Measurements from ENCODE around the gene WARS2.

Gene WARS2

GRCh38 chr1:118997225-118997624, 143.2 kb downstream of the WARS2 start:
- ChIA-PET POLR2A (no interaction called here), CTCF (no interaction called here)
- DNase-seq (ENCODE audit: extremely low spot score), result no peak
- TF ChIP-seq FOXM1 (IDR thresholded peaks at IDR 0.05; ENCODE audit: borderline replicate concordance), result no peak
- no peak for TF ChIP-seq SP1 (IDR thresholded peaks at IDR 0.05)

- ChIA-PET POLR2A (no interaction called here), CTCF (no interaction called here)
- no peak for TF ChIP-seq ARNT (IDR thresholded peaks at IDR 0.05)
- TF ChIP-seq SP1 (IDR thresholded peaks at IDR 0.05), result no peak
- TF ChIP-seq BHLHE40 (IDR thresholded peaks at IDR 0.05; ENCODE audit: borderline replicate concordance), result no peak
- TF ChIP-seq NFRKB (IDR thresholded peaks at IDR 0.05), result no peak
- no peak for TF ChIP-seq ELF4 (IDR thresholded peaks at IDR 0.05)
- DNase-seq (ENCODE audit: extremely low spot score), result no peak
Measured at GRCh38 chr1:118995312-118996016, 145.0 kb downstream of the WARS2 start.

- DNase-seq (ENCODE audit: extremely low spot score), result no peak
- ChIA-PET POLR2A (no interaction called here), CTCF (interaction anchor here (0.5 kb wide), 1 partner anchor 113 kb away, joined by 3 read pairs; no protein-coding TSS in a partner anchor)
- TF ChIP-seq NFRKB (IDR thresholded peaks at IDR 0.05) (no peak), PKNOX1 (IDR thresholded peaks at IDR 0.05) (no peak), FOXM1 (IDR thresholded peaks at IDR 0.05; ENCODE audit: borderline replicate concordance) (no peak), BHLHE40 (IDR thresholded peaks at IDR 0.05; ENCODE audit: borderline replicate concordance) (no peak), ARNT (IDR thresholded peaks at IDR 0.05) (no peak), FOXA1 (IDR thresholded peaks at IDR 0.05) (no peak), SP1 (IDR thresholded peaks at IDR 0.05) (no peak), SUZ12 (IDR thresholded peaks at IDR 0.05) (no peak), CTBP1 (IDR thresholded peaks at IDR 0.05; ENCODE audit: borderline replicate concordance) (no peak), FOXK2 (IDR thresholded peaks at IDR 0.05) (no peak), ELF4 (IDR thresholded peaks at IDR 0.05) (no peak)
Measured at GRCh38 chr1:118993700-118994026, 146.8 kb downstream of the WARS2 start.

GRCh38 chr1:118992868-118993699, 147.4 kb downstream of the WARS2 start:
- DNase-seq (ENCODE audit: extremely low spot score), result no peak
- no peak for TF ChIP-seq SP1 (IDR thresholded peaks at IDR 0.05)
- no peak for TF ChIP-seq BHLHE40 (IDR thresholded peaks at IDR 0.05; ENCODE audit: borderline replicate concordance)
- POLR2A ChIA-PET, result no interaction called here
- CTCF ChIA-PET, result interaction anchor here (0.6 kb wide), 1 partner anchor 916 kb away, joined by 3 read pairs; no protein-coding TSS in a partner anchor

GRCh38 chr1:118992237-118992825, 148.1 kb downstream of the WARS2 start:
- TF ChIP-seq FOXM1 (IDR thresholded peaks at IDR 0.05; ENCODE audit: borderline replicate concordance), result no peak
- no peak for TF ChIP-seq HDGF (IDR thresholded peaks at IDR 0.05; ENCODE audit: borderline replicate concordance)
- no peak for TF ChIP-seq FOXA1 (IDR thresholded peaks at IDR 0.05)
- no peak for TF ChIP-seq SUZ12 (IDR thresholded peaks at IDR 0.05)
- no peak for TF ChIP-seq LEF1 (IDR thresholded peaks at IDR 0.05; ENCODE audit: borderline replicate concordance)
- no peak for TF ChIP-seq ZNF384 (IDR thresholded peaks at IDR 0.05)
- no peak for TF ChIP-seq ELF4 (IDR thresholded peaks at IDR 0.05)
- no peak for TF ChIP-seq NFRKB (IDR thresholded peaks at IDR 0.05)
- no peak for TF ChIP-seq ARNT (IDR thresholded peaks at IDR 0.05)
- no peak for TF ChIP-seq TARDBP (IDR thresholded peaks at IDR 0.05)
- TF ChIP-seq L3MBTL2 (conservative IDR thresholded peaks at IDR 0.05), result no peak
- no peak for TF ChIP-seq FOXK2 (IDR thresholded peaks at IDR 0.05)
- no peak for TF ChIP-seq BHLHE40 (IDR thresholded peaks at IDR 0.05; ENCODE audit: borderline replicate concordance)
- TF ChIP-seq SP1 (IDR thresholded peaks at IDR 0.05), result no peak
- POLR2A ChIA-PET, result no interaction called here
- no peak for DNase-seq (ENCODE audit: extremely low spot score)
- CTCF ChIA-PET, result no interaction called here

GRCh38 chr1:118991448-118991847, 149.0 kb downstream of the WARS2 start:
- TF ChIP-seq FOXA1 (IDR thresholded peaks at IDR 0.05), result no peak
- no peak for TF ChIP-seq L3MBTL2 (conservative IDR thresholded peaks at IDR 0.05)
- no peak for TF ChIP-seq PKNOX1 (IDR thresholded peaks at IDR 0.05)
- no peak for TF ChIP-seq NFRKB (IDR thresholded peaks at IDR 0.05)
- TF ChIP-seq SUZ12 (IDR thresholded peaks at IDR 0.05), result no peak
- TF ChIP-seq FOXK2 (IDR thresholded peaks at IDR 0.05), result no peak
- no peak for TF ChIP-seq SP1 (IDR thresholded peaks at IDR 0.05)
- TF ChIP-seq BHLHE40 (IDR thresholded peaks at IDR 0.05; ENCODE audit: borderline replicate concordance), result no peak
- TF ChIP-seq FOXM1 (IDR thresholded peaks at IDR 0.05; ENCODE audit: borderline replicate concordance), result no peak
- TF ChIP-seq ELF4 (IDR thresholded peaks at IDR 0.05), result no peak
- no peak for TF ChIP-seq ARNT (IDR thresholded peaks at IDR 0.05)
- TF ChIP-seq ZNF384 (IDR thresholded peaks at IDR 0.05), result no peak
- no peak for TF ChIP-seq LEF1 (IDR thresholded peaks at IDR 0.05; ENCODE audit: borderline replicate concordance)
- TF ChIP-seq CTBP1 (IDR thresholded peaks at IDR 0.05; ENCODE audit: borderline replicate concordance), result no peak
- no peak for TF ChIP-seq HDGF (IDR thresholded peaks at IDR 0.05; ENCODE audit: borderline replicate concordance)
- no peak for TF ChIP-seq TARDBP (IDR thresholded peaks at IDR 0.05)
- DNase-seq (ENCODE audit: extremely low spot score), result no peak
- CTCF ChIA-PET, result no interaction called here
- POLR2A ChIA-PET, result no interaction called here

Measured in HEK293T (cell line).